GM10847 (cell line): Measurements from ENCODE around the gene SMIM12.

ENCODE experiments used
- POLR2A ChIP-seq: IDR thresholded peaks from 2 replicates; pipeline ENCODE4 v1.6.1; 2011; ENCODE audit not compliant: insufficient read length; ENCODE audit errors: extremely low read depth

Gene SMIM12

DNA sequence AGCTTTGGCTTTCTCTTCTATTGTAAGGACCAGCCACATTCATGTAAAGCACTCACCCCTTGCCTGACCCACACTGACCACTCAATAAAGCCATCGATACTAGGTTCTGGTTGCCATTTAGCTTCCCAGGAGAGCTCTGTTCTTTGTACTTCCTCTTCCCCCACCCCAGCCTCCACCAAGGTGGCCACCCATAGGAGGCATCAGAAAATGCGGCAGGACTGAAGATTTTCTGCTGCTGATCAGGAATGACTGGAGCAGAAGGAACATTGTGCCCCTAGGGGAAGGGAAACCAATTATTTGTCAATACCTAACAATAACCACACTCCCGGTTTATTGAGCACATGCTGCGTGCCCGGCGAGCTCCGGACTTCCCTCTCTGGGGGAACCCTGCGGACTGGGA, 5.2 kb upstream of the SMIM12 start:
- no peak for TF ChIP-seq POLR2A

GRCh38 chr1:34863501-34863900, 4.0 kb upstream of the SMIM12 start:
- TF ChIP-seq POLR2A = no peak

- no peak for TF ChIP-seq POLR2A
These were observed 576 bp downstream of the SMIM12 start for GRCh38 chr1:34858901-34859445.

DNA sequence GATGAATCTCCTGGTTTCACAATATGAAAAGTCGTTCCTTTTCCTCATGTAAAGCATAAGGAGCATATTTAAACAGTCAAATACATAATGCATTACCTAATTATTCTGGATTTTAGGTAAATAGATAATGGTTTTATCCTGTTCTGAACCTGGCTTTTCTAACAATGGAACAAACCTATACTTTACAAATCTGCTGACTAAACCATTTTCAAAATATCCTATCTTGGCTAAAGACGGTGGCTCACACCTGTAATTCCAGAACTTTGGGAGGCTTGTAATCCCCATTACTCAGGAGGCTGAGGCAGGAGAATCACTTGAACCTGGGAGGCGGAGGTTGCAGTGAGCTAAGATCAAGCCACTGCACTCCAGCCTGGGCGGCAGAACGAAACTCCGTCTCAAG, 2.9 kb downstream of the SMIM12 start:
- TF ChIP-seq POLR2A = no peak

GRCh38 chr1:34852677-34853217, 6.8 kb downstream of the SMIM12 start:
- TF ChIP-seq POLR2A = no peak

DNA sequence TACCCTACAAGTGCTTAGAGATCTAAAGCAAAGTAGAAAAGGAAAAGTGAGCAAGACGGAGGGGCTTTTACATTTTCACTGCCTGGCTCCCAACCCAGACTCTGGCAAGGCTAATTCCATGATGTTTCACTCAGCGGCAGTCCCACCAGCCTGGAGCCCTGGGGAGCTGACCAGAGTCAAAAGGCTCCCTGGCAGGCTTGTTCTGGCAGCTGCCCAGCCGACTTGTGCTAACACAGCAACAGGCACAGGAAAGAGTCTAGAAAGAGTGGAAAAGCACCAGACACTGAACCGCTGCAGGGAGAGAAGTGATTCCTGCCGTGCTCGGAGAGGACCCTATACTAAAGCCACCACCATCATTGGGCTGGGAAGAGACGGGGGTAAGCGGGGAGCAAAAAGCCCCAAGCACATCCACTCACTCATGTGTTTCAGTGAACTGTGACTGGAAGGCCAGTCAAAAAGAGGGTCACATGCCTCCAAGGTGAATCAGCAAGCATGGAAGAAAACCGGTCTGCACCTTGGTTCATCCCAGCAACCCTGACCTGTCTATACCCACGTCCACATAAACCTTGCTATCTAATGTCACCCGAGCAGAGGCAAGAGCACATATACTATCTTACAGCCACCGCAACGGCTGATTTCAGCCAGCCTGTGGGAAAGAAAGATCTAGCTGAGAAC, 8.0 kb downstream of the SMIM12 start:
- no peak for TF ChIP-seq POLR2A

- no peak for TF ChIP-seq POLR2A
These were observed 9.2 kb downstream of the SMIM12 start for GRCh38 chr1:34850382-34850781.

DNA sequence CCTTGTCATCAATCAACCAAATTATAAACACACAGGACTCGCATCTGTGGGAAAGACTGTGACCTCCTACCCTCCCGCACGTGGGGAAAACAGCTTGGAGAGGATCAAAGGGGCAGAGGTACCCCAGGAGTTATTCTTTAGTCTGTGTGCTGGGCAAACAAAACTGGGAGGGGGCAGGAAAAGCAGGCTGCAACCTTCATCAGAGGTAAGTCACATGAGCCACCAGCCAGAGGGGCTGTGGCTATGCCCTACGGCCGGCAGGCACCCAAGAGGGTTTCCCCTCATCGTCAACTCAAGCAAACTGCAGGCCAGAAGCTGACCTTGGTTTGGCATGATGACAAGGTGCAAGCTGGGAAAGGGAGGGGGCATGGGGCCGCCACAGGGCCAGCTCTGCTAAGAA, 12.5 kb downstream of the SMIM12 start:
- TF ChIP-seq POLR2A = no peak

DNA sequence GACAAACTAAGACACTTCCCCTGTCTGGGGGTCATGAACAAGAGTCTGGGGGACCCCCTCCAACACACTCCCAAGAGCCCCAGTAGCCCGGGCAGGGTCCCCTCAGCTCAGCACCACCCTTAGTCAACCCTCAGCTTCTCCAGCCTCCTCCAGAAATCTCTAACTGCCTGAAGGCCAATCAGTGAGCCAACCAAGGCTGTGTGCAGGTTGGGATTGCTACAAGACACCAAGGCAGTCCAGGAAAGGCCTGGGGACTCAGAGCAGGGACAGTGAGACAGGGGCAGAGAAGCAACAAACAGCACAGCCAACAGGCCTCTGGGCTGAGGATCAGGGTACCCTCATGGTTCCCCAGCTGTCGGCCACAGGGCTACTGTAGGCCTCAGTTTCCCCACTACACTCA, 13.3 kb downstream of the SMIM12 start:
- TF ChIP-seq POLR2A = no peak

- no peak for TF ChIP-seq POLR2A
These were observed 14.2 kb downstream of the SMIM12 start for GRCh38 chr1:34845131-34845901.

- TF ChIP-seq POLR2A = no peak
These were observed 15.3 kb downstream of the SMIM12 start for GRCh38 chr1:34844252-34844634.

DNA sequence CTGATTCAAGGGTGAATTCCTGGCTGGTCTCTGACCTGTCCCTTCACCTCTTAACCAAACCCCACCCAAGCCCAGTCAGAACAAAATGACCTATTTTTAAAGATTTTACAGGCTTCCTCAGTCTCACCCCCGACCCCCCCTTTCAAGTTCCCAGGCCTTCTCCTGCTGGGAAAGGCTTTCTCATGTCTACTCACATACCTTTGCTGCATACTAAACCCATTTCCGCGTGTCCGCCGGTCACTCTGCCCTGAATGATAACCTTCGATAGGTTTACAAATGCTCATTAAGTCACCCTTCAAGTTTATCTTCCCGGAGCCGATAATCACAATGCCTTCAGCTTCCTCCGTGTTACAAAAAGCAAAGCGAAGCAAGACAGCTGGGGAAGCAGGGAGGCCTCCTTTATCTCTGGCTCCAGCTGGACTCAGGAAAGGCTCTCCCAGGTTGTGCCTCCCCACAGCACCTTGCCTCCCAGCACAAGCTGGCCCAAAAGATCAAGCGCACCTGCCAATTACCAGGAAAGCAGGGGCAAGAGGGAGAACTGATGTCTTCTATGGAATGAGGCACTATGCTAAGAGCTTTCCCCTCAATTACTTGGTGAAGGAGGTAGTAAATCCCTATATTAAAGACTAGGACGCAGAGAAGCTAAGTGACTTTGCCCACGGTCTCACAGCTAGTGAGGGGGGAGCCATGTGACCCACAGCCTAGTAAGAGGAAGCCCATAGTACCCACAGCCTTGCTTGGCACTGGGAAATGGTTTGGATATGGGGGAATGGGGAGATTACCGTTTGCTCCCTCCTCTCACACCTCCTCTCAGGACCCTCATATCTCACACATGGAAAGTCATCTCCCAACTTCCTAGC, 15.9 kb downstream of the SMIM12 start:
- TF ChIP-seq POLR2A = no peak

- no peak for TF ChIP-seq POLR2A
These were observed 16.6 kb downstream of the SMIM12 start for GRCh38 chr1:34842952-34843371.

DNA sequence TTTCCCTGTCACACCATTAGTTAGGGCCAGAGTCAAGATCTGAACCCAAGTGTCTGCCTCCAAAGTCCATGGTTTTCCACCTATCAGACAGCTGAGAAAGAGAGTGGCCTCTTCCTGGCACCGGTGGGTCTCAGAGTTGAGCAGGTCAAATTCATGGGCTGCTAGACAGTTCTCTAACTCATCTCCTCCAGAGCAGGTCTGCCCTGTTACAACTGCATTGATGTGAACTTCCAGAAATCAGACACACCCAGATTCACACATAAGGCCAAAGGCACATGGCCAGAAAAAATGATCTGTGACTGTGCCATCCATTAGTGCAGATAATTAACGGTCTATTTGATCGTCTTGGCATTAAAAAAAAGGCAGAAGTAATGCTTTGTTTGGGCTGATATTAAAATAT, 17.5 kb downstream of the SMIM12 start:
- no peak for TF ChIP-seq POLR2A

DNA sequence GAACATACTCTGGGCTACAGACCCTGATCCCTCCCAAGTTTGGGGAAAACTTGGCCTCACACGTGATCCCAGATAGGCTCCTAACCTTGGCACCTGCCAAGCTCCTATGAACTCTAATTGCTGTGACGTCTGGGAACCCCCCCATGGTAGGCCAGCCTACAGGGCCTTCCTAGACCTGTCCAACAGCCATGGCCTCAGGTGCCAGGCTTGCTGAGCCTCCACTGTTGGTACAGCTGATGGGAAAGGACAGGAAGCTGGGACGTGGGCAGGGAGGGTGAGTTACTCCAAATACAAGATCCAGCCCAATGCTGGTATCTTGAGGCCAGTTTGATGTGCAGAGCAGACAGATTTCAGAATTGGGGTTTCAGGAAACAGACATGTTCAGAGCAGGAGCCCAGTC, 19.1 kb downstream of the SMIM12 start:
- TF ChIP-seq POLR2A = no peak
